ENCODE data around the gene ERGIC1.

Gene ERGIC1

DNA sequence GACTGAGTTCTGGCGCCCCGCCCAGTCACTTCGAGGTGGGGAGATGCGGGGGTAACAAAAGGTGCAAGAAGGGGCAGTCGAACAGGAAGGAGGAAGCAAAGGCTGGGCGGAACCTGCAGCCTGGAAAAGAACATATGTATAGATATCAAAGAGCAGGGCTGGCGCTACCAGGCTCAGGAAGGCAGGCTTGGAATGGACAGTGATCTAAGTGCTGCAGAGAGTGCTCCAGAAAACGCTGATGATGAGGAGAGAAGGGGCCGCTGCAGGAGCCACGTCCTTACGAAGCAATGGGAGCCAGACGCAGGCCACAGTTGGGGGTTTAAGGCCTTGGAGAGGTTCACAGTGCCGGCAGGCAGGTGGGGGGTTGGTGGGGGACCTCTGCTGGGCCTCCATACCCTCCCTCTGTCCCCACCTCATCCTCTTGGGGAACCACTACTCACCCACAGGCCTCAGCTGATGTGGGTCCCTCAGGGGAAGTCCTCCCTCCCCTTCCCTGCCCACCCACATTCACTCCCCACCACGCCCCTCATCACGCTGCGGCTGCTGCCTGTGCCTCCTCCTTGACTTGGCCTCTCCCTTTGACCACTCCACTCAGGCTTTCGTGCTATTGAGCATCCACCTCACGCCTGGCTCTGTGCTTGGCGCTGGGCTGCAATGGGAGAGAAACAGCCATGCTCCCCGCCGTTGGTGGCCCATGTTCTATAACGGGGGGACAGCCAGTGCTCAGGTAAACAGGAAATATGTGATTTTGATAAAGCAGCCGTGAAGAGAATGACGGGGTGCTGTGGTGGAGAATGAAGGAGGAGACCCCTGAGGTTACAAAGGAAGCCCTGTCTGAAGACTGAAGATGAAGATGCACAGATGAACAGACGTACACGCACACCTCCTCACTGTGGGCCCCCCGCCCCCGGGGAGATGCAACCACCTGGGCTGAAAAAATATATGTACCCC, 84.6 kb downstream of the ERGIC1 start:
- no peak for DNase-seq (ENCODE audit: low read depth in 1 of 2, low spot score in 1 of 2)

DNA sequence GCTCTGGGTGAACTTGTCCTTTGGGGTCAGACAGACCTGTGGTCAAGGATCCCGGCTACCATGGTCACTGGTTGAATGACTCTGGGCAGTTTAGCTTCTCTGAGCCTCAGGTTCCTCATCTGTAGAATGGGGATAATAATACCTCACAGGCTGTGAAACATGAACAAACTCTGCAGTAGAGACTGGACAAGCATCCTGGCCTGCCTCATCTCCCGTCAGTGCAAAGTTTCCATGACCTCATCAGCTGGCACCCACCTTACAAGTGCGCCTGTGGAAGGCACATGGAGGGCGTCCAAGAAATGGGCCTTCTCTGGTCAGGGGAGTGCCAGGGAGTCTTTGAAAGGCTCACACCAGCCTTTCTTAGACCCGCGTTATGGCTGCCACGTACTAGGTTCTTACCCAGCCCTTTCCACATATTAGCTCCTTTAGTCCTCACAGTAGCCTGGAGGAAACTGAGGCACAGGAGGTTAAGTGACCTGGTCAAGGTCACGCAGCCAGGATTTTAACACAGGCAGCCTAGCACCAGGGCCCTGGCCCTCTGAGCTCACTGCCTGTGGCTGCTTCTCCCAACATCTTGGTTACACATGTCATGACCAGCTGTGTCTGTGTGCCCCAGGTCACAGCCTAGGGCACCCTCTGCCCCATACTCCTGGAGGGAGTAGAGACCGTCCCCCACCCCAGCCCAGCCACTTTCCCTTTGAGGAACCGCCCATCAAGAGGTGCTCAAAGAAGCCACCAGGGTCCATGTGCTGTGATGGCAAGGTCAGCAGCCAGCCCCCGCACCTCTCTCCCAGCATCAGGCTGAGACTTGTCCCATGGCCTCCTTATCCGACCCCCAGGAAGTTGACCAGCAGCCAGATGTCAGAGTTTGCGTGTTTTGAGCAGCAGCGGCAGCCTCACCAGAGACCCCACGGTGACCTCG, 85.7 kb downstream of the ERGIC1 start:
- no peak for DNase-seq (ENCODE audit: low read depth in 1 of 2, low spot score in 1 of 2)

DNA sequence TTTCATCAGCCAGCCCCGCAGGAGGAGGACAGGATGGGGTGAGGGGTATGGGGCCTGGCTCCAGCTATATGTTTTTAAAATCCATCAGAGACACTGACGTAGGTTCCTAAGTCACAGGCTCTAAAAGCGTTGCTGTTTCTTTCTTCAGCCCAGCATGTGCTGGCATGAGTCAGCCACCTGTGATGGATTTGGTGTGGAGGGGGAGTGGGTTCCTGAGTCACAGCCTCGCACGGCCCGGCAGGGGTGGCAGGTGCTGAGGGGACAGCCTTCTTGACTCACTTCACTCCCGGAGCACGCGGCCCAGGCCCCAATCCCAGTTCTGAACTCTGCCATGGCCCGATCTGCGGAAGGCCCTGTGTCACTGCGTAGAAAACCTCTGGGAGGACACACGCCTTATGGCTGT, 86.4 kb downstream of the ERGIC1 start:
- no peak for DNase-seq (ENCODE audit: low read depth in 1 of 2, low spot score in 1 of 2)

DNA sequence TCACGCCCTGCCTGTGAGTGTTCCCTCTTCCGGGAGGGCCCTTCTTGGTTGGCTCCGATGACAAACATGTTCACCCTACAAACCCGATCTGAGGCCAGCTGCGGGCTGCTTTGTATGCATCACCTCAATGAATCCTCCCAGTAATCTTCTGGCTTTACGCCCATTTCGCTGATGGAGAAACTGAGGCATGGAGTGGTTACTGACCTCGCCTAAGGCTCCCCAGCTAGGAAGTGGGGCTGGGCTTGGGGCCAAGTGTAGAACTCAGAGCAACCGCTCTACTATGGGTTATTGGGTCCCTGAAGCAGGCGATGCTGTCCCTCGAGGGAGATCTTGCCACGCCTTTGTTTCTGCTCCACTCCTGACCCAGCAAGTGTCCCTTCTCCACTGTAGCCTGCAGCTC, 86.9 kb downstream of the ERGIC1 start:
- DNase-seq (ENCODE audit: low read depth in 1 of 2, low spot score in 1 of 2) = no peak

DNA sequence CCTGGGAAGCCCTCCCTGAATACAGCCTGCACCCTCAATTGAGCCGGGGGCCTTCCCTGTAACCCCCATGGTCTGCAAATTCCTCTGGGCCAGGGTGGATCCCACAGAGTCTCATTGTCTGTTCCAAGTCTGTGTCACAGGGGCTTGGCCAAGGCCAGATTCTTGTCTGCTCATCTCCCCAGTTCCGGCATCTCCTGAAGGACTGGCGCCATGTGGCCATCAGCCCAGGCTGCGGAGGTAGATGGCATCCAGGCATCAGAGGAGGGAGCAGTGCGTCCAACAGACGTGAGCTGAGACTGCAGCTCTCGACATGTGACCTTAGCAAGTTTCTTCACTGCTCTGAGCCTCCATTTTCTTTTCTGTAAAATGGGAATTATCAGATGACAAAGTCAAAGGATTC, 87.9 kb downstream of the ERGIC1 start:
- DNase-seq (ENCODE audit: low read depth in 1 of 2, low spot score in 1 of 2) = no peak

DNA sequence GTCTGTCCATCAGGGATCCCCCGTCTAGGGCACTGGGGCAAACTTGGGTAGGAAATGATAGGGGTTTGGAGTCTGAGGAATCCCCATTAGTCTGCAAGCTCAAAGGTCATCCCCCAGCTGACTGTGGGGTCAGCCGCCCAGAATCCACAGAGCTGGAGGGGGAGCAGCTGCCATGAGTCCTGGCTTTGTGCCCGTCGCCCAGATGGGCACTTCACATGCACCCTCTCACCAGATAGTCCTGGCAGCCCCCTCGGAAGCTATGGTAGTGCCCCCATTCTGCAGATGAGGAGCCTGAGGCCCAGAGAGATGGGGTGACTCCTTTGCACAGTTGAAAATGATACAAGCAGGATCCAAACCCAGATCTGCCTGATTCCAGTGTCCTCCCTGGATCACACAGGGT, 89.5 kb downstream of the ERGIC1 start:
- no peak for DNase-seq (ENCODE audit: low read depth in 1 of 2, low spot score in 1 of 2)

DNA sequence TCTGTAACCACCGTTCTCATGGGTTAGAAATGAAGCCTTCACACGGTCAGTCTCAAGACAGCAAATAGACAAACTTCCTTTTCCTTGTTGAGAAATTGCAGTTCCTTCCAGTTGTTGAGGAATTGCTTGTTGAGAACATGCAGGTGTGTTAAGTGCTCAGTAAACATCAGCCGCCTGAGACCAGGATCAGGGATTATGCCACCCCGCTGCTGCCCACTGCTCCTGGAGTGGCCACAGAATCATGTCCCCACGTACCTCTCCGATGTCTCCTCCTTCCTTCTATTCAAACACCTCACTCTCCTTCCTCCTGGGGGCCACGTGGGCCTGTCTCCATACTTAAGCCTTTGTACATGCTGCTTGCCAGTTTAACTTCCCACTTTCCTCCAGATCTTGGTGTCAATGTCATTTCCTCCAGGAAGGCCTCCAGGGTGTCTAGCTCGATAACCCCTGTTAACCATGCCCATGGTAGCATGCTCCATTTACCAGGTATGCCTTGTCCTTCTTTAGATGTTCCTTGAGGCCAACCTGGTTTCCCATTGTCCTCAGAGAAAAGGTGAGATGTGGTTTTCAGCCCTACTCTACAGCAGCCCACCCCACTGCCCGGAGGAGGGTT, 91.4 kb downstream of the ERGIC1 start:
- DNase-seq (ENCODE audit: low read depth in 1 of 2, low spot score in 1 of 2) = no peak

DNA sequence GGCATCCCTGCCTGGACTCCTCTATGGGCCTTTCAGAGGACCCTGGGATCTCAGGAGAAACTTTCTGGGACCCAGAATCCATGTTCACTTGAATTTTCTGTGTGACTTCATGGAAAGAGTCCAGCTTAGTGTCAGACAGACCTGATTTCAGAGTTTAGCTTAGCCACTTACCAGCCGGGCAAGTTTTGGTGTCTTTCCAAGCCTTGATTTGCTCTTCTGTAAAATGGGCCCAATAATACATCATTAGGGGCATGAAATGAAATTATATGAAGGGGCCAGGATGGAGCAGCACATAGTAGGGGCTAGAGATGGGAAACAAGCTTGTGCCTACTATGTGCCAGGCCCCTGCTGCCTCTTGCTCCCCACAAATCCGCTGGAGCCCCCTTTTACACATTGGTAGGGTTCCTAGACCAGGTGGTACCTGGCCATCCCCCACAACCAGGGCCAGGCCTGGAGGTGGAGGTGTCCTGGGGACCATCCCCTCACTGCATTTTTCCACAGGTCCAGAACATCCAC, 92.0 kb downstream of the ERGIC1 start:
- no peak for DNase-seq (ENCODE audit: low read depth in 1 of 2, low spot score in 1 of 2)

DNA sequence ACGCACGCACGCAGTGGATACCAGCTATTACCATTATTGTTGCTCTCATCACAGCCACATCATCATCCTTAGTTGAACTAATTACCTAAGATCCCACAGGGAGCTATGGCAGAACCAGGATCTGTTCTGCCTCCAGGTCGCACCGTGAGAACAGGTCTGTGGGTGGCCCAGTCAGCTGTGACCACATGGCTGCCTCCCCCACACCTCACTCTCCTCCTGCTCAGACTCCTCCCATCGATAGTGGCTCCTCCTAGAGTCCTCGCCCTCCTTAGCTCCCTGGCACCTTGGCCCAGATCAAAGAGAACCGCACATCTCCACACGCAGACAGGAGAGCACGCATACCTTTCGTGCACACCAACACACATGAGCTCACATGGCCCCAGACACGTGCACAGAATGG, 92.7 kb downstream of the ERGIC1 start:
- no peak for DNase-seq (ENCODE audit: low read depth in 1 of 2, low spot score in 1 of 2)

DNA sequence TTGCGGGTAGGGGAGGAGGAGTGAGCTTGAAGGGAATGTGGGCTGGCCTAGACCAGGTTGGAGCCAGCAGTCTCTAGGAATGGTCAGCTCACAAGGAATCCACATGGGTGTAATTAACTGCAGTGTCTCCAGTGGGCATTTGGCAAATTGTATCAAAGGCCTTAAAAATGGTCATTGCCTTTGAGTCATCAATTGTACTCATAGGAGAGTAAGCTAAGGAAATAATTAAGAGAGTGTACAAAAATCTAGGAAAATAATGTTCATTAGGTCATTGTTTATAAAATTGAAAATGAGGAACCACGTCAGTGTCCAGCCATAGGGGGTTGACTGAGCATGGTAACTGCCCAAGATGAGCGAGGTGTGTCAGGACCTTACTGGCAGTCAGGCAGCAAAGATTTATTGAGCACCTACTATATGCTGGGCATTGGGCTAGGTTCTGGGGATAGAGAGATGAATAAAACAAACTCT, 95.4 kb downstream of the ERGIC1 start:
- DNase-seq (ENCODE audit: low read depth in 1 of 2, low spot score in 1 of 2) = no peak

DNA sequence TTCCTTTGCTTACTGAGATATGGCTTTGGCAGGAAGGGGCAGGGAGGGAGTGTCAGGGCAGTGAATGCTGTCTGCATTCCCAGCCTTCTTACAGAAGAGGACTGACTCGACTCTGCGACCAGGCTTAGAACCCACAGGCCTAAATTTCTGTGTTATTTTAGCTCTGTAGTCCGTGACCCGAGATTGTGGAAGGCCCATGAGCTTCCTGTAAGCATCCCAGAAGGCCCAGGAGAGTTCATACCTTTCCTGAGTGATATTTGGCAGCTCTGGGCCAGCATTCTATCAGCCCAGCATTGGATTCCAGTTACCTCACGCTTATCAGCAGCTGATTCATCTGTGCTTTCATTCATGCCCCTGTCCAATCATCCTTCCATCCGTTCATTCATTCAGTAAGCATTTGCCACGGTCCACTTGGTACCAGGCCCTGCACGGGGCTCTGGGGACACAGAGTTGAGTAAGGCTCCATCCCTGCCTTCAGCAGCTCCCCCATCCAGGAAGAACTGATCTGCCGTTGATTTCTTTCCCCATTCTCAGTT, 97.0 kb downstream of the ERGIC1 start:
- DNase-seq (ENCODE audit: low read depth in 1 of 2, low spot score in 1 of 2) = no peak

DNA sequence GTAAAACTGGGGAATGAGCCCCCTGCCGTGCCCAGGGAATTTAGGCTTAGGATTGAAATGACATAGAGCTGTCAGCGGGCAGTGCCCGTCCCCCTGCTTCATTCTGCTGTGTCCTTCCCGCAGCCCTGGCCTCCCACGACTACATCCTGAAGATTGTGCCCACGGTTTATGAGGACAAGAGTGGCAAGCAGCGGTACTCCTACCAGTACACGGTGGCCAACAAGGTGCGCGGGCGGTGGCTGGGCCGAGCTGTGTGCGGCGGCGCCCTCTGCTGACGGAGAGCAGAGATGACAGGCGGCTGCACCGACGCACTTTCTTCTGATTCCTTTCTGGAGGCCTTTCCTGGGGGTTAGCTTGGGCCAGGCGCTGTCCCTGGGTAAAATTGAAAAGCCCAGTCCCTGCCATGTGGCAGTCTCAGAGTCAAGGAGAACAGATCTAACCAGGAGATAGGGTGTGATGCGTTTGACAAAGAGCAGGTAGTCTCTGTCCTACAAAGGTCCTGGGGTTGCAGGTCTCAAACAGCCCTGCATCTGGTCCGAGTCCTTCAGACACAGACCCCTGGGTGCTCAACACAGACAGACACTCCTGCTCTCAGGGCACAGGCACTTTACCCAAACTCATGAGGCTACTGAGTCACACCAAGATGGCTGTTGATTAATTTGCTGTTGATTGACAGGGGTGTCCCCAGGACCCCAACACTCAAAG, 98.4 kb downstream of the ERGIC1 start:
- peak; percentile 56 to 60 for DNase-seq (ENCODE audit: low read depth in 1 of 2, low spot score in 1 of 2)

DNA sequence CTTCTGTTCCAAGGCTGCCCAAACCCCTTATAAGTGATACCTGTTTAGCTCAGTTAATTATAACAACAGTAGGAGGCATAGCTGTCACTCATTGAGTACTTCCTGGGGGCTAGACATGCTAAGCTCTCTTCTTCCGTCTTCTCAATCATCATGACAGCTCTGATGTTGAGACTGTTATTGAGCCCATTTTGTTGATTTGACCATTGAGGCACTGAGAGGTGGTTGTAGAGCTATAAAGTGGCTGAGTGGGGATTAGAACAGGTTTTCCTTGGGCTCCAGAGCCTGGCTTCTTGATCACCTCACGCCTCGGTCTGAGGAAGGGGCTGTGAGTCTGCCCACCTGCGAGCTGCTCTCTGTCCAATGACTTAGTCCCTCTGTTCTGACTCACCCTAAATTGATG, 99.2 kb downstream of the ERGIC1 start:
- no peak for DNase-seq (ENCODE audit: low read depth in 1 of 2, low spot score in 1 of 2)

DNA sequence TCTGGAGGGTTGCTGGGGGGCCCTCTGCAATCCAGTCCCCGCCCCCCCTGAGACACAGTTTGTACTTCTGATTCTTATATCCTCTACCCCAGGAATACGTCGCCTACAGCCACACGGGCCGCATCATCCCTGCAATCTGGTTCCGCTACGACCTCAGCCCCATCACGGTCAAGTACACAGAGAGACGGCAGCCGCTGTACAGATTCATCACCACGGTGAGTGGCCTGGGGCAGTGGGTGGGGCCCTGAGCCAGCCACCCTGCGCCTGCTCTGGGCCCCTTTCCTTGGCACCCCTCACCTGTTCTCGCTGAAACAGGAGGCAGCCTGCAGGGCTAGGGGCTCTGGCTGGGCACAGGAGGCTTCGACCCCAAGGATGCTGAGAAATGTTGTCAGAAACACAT, 101.0 kb downstream of the ERGIC1 start:
- DNase-seq (ENCODE audit: low read depth in 1 of 2, low spot score in 1 of 2) = no peak

DNA sequence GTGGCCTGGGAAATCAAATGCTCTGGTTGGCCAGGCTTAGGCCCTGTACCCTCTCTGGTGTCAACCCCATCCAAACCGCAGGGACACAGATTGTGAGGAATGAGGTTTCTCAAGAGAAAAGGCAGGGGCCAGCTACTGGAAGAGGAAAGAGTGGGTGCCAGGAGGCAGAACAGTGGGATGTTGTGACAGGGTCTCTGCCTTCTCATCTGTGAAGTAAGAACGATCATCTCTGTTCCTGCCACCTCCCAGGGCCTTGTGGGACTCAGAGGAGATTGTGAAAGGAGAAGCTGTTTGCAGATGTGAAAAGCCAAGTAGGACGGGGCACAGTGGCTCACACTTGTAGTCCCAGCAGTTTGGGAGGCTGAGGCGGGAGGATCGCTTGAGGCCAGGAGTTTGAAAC, 102.3 kb downstream of the ERGIC1 start:
- DNase-seq (ENCODE audit: low read depth in 1 of 2, low spot score in 1 of 2) = no peak

DNA sequence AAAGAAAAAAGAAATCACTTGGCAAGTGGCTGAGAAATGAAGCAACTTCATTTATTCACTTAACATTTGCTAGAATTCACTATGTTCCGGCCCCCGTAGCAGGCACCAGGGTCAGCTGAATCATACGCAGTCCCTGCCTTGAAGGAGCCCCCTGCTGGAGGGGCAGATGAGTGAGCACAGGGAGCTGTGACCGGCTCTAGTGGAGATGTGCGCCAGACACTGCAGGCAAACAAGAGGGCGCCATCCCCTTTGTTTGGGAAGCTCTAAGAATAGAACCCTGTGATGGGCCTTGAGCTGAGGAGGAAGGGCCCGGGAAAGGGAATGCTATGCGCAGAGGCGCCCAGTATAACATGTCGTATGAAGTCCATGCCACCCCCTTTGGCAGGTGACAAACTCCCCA, 105.0 kb downstream of the ERGIC1 start:
- no peak for DNase-seq (ENCODE audit: low read depth in 1 of 2, low spot score in 1 of 2)

DNA sequence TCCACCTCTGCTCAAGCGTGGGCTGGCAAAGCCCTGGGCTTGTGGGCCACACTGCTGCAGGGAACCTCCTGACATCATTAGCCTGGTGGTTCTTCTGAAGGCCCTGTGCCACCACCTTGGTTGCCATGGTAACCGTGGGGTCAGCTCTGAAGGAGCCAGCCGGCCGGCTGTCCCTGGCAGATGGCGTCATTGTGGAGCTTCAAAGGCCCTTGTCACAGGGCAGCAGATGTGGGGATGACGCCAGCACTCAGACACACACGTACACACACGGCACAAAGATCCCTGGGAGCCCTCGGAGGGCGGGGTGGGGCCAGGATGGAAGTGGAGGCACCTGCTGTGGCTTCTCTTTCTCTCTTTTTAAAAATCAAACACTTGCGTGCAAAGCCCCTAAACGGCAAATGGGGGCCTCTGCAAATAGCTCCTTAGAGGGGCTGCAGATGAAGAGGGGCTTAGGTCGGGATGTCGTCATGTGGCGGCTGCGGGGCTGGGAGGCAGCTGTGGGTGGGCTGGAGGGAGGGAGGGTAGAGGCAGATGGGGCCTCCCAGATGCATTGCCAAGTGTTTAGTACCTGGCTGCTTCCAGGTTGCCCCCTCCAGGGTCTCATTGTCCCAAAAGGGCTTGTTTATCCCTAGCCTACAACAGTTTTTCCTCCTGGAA, 105.7 kb downstream of the ERGIC1 start:
- no peak for DNase-seq (ENCODE audit: low read depth in 1 of 2, low spot score in 1 of 2)

DNA sequence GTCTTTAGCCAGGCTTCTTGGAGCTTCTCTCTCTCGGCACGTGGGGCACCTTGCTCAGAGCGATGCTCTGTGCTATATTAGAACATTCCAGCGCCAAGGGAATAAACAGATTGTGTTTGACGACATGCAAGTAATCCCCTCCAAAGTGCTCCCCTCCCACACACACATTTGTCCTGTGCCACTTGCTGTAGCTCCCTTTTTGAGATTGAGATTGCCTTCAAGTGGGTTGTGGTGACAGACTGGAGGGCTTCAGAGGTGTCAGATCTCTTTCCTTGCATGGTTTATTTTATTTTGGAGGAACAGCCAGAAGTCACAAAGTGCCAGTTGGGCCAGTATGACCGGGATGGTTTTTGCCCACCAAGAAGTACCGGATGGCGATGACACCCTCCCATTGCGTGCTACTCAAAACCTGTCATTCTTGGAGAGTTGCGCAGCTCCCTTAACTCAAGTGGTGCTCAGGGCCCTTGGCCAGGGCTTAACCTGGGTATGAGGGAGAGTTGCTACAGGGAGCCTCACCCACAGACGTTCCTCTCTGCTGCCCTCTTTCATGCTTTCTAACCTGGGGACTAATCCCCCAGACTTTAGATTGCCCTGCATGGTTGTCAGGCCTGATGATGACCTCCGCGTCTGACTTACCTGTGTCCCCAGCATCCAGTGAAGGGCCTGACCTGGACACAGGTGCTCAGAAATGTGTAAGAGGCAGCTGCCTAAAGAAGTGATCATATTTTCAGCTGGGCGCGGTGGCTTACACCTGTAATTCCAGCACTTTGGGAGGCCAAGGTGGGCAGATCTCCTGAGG, 106.4 kb downstream of the ERGIC1 start:
- no peak for DNase-seq (ENCODE audit: low read depth in 1 of 2, low spot score in 1 of 2)

DNA sequence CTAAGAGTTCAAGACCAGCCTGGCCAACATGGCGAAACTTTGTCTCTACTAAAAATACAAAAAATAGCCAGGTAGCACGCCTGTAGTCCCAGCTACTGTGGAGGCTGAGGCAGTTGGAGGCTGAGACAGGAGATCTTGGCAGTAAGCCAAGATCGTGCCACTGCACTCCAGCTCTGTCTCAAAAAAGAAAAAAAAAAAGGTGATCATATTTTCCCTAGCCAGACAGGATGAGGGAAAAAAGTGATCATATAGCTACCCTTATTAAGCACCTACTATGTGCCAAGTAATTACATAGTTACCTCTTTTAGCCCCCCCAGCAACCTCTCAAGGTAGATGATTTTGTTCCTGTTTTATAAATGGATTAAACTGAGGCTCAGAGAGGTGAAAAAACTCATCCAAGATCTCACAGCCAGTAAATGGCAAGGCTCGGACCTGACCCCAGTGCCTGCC, 107.0 kb downstream of the ERGIC1 start:
- DNase-seq (ENCODE audit: low read depth in 1 of 2, low spot score in 1 of 2) = no peak
